ENCODE measurements around the gene FBXO45.
"Not testable (repeated sequence)": the region's sequence is repeated elsewhere in the genome, so short reads cannot be mapped to it uniquely, and the experiment has no call there.

Gene FBXO45

GRCh38 chr3:196547067-196547466 is 21.4 kb upstream of the FBXO45 start:
- H3K4me1 Mint-ChIP-seq (ENCODE audit: low read depth), result no peaks in the 10 kb centered on the region
- H3K27ac Mint-ChIP-seq, result no peak overlapping the region
- peaks cover 7% of the 10 kb centered on the region for H3K9me3 Mint-ChIP-seq
- no peaks in the 10 kb centered on the region for H3K27me3 Mint-ChIP-seq
- H3K4me3 Mint-ChIP-seq, result no peak overlapping the region
- peaks cover 3% of the 10 kb centered on the region for H3K36me3 Mint-ChIP-seq (ENCODE audit: low read depth)

DNA sequence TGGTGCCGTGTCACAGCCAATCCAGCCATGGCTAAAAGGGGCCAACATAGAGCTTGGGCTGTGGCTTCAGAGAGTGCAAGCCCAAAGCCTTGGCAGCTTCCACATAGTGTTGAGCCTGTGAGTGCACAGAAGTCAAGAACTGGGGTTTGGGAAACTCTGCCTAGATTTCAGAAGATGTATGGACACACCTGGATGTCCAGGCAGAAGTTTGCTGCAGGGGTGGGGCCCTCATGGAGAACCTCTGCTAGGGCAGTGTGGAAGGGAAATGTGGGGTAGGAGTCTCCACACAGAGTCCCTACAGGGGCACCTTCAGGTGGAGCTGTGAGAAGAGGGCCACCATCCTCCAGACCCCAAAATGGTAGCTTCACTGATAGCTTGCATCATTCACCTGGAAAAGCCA is 19.1 kb upstream of the FBXO45 start:
- not testable (repeated sequence) for H3K36me3 Mint-ChIP-seq (ENCODE audit: low read depth); H3K27me3 Mint-ChIP-seq; H3K9me3 Mint-ChIP-seq; H3K27ac Mint-ChIP-seq; H3K4me3 Mint-ChIP-seq; H3K4me1 Mint-ChIP-seq (ENCODE audit: low read depth)

GRCh38 chr3:196550172-196550571 is 18.3 kb upstream of the FBXO45 start:
- not testable (repeated sequence) for H3K27me3 Mint-ChIP-seq; H3K27ac Mint-ChIP-seq; H3K9me3 Mint-ChIP-seq; H3K4me3 Mint-ChIP-seq; H3K36me3 Mint-ChIP-seq (ENCODE audit: low read depth); H3K4me1 Mint-ChIP-seq (ENCODE audit: low read depth)

GRCh38 chr3:196552253-196552652 is 16.2 kb upstream of the FBXO45 start:
- peaks cover 4% of the 10 kb centered on the region for H3K4me1 Mint-ChIP-seq (ENCODE audit: low read depth)
- H3K27me3 Mint-ChIP-seq, result no peaks in the 10 kb centered on the region
- H3K9me3 Mint-ChIP-seq, result peaks cover 7% of the 10 kb centered on the region
- H3K36me3 Mint-ChIP-seq (ENCODE audit: low read depth), result peaks cover 12% of the 10 kb centered on the region
- H3K4me3 Mint-ChIP-seq, result no peak overlapping the region
- no peak overlapping the region for H3K27ac Mint-ChIP-seq

- Mint-ChIP-seq H3K9me3 (peaks cover 7% of the 10 kb centered on the region), H3K4me3 (no peak overlapping the region), H3K27me3 (no peaks in the 10 kb centered on the region), H3K27ac (no peak overlapping the region), H3K36me3 (ENCODE audit: low read depth) (peaks cover 12% of the 10 kb centered on the region), H3K4me1 (ENCODE audit: low read depth) (peaks cover 4% of the 10 kb centered on the region)
Measured at GRCh38 chr3:196553551-196553950, 14.9 kb upstream of the FBXO45 start.

DNA sequence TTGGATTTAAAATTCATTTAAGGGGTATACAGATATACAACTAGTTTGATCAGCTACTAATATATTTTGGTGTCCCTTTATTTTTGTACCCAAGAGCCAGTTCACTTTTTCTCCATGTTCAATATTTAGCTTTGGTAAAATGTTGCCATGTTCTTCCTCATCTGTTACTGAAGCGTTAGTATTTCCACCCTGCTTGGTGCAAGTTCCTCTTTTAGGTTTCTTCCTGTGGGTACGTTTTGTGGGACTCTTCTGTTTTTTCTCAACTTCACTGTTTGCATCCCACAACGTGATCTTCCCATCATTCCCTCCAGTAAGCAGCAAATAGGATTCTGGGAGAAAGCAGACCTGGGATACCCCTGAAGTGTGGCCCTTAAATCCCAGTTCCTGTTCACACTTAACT is 14.3 kb upstream of the FBXO45 start:
- Mint-ChIP-seq H3K9me3 (peaks cover 7% of the 10 kb centered on the region), H3K27me3 (no peaks in the 10 kb centered on the region), H3K27ac (no peak overlapping the region), H3K4me1 (ENCODE audit: low read depth) (peaks cover 4% of the 10 kb centered on the region), H3K4me3 (no peak overlapping the region), H3K36me3 (ENCODE audit: low read depth) (peaks cover 12% of the 10 kb centered on the region)

GRCh38 chr3:196555295-196555694 is 13.2 kb upstream of the FBXO45 start:
- H3K36me3 Mint-ChIP-seq (ENCODE audit: low read depth), result peaks cover 14% of the 10 kb centered on the region
- no peaks in the 10 kb centered on the region for H3K27me3 Mint-ChIP-seq
- H3K27ac Mint-ChIP-seq, result no peak overlapping the region
- H3K4me3 Mint-ChIP-seq, result no peak overlapping the region
- H3K9me3 Mint-ChIP-seq, result peaks cover 2% of the 10 kb centered on the region
- peaks cover 5% of the 10 kb centered on the region for H3K4me1 Mint-ChIP-seq (ENCODE audit: low read depth)

DNA sequence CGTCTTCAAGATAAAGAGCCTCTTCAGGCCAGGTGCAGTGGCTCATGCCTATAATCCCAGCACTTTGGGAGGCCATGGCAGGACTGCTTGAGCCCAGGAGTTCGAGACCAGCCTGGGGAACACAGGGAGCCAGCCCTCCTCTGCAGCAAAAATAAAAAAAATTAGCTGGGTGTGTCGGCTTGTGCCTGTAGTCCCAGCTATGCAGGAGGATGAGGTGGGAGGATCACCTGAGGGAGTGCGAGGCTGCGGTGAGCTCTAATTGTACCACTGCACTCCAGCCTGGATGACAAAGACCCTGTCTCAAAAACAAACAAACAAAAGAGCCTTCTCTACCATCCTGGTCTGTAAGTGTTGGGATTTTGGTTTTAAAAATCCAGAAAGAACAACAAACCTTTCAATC is 11.2 kb upstream of the FBXO45 start:
- Mint-ChIP-seq H3K9me3 (no peaks in the 10 kb centered on the region), H3K27ac (no peak overlapping the region), H3K4me3 (no peak overlapping the region), H3K27me3 (no peaks in the 10 kb centered on the region), H3K36me3 (ENCODE audit: low read depth) (peaks cover 21% of the 10 kb centered on the region), H3K4me1 (ENCODE audit: low read depth) (peaks cover 9% of the 10 kb centered on the region)

DNA sequence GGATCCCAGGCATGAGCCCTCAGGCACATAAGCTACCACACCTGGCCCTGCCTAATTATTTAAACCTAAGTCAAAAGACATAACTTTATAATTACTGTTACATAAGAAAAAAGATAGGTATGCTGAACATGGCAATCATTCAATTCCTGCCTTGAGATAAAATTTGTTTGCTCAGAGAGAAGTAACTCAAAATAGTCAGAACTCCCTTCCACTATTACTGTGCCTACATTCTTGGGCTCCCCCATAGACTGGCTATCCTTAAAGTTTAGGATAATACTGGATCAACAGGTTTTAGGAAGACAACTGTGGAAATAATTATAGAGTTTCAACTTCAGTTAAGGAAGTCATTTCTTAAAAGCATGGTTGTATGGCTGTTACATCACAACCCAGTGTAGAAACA is 10.0 kb upstream of the FBXO45 start:
- H3K27ac Mint-ChIP-seq, result no peak overlapping the region
- no peaks in the 10 kb centered on the region for H3K27me3 Mint-ChIP-seq
- no peaks in the 10 kb centered on the region for H3K9me3 Mint-ChIP-seq
- H3K4me3 Mint-ChIP-seq, result no peak overlapping the region
- peaks cover 15% of the 10 kb centered on the region for H3K4me1 Mint-ChIP-seq (ENCODE audit: low read depth)
- H3K36me3 Mint-ChIP-seq (ENCODE audit: low read depth), result peaks cover 21% of the 10 kb centered on the region

DNA sequence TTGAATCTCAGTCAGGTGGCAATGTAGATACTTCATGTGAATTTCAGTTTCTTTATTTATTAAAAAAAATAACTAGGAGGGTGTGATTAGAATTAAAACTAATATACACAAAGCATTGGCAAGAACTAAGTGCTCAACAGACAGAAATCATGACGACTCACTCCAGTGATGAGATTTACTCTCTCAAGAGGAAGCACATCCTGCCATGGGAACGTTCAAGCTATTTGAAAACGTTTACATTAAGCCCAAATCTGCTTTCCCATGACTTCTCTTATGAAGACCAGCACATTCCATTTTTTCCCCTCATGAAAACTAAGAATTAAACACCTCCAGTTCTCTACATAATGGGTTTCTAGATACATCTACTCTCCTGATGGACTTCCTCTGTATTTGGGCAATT is 8.6 kb upstream of the FBXO45 start:
- H3K4me3 Mint-ChIP-seq, result no peak overlapping the region
- H3K4me1 Mint-ChIP-seq (ENCODE audit: low read depth), result peaks cover 29% of the 10 kb centered on the region
- H3K36me3 Mint-ChIP-seq (ENCODE audit: low read depth), result peaks cover 20% of the 10 kb centered on the region
- no peak overlapping the region for H3K27ac Mint-ChIP-seq
- no peaks in the 10 kb centered on the region for H3K9me3 Mint-ChIP-seq
- no peaks in the 10 kb centered on the region for H3K27me3 Mint-ChIP-seq

DNA sequence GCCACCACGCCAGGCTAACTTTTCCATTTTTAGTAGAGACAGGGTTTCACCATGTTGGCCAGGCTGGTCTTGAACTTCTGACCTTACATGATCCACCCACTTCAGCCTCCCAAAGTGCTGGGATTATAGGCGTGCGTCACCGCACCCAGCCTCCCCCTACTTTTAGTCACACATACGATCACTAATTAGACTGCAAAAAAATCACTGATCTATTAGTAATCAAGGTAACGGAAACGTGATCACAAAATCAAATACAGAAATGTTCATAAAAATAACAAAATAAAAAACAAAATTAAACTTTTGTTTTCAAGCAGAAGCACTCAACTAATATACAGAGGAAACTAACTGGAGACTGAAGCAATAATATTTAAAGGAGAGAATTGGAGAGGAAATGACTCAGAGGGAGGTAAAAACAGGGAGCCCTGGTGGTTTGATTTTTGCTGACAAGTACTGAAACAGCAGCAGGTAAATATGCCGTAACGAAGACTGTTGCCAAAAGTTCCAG is 4.7 kb upstream of the FBXO45 start:
- H3K27me3 Mint-ChIP-seq, result no peaks in the 10 kb centered on the region

DNA sequence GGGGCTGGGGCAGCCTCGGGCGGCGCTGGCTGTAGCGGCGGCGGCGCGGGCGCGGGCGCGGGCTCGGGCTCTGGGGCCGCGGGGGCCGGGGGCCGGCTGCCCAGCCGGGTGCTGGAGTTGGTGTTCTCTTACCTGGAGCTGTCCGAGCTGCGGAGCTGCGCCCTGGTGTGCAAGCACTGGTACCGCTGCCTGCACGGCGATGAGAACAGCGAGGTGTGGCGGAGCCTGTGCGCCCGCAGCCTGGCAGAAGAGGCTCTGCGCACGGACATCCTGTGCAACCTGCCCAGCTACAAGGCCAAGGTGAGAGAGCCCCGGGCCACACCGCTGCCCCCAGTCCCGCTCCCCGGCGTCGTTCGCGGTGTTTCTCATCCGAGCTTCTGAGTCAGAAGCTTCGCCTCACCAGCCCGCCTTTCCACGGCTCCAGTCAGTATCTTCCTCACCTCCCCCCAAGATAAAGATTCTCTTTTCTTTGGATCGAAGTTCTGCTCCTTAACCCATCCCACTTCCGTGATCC is 600 bp downstream of the FBXO45 start:
- H3K4me1 Mint-ChIP-seq (ENCODE audit: low read depth), result peaks cover 44% of the 10 kb centered on the region
- H3K9me3 Mint-ChIP-seq, result no peaks in the 10 kb centered on the region
- H3K36me3 Mint-ChIP-seq (ENCODE audit: low read depth), result peaks cover 16% of the 10 kb centered on the region
- H3K27ac Mint-ChIP-seq, result peak overlapping the region; percentile 87
- peak overlapping the region; percentile 92 for H3K4me3 Mint-ChIP-seq
- no peaks in the 10 kb centered on the region for H3K27me3 Mint-ChIP-seq

More for the DNA sequence above, 4.7 kb upstream of the FBXO45 start:
- Mint-ChIP-seq H3K4me3 (no peak overlapping the region), H3K4me1 (ENCODE audit: low read depth) (peaks cover 48% of the 10 kb centered on the region), H3K9me3 (no peaks in the 10 kb centered on the region), H3K27ac (peak overlapping the region; percentile 50), H3K36me3 (ENCODE audit: low read depth) (peaks cover 19% of the 10 kb centered on the region)

GRCh38 chr3:196570332-196570731 is 1.9 kb downstream of the FBXO45 start:
- H3K36me3 Mint-ChIP-seq (ENCODE audit: low read depth), result peaks cover 15% of the 10 kb centered on the region
- H3K27ac Mint-ChIP-seq, H3K27me3 Mint-ChIP-seq, H3K9me3 Mint-ChIP-seq: not testable (repeated sequence)
- H3K4me1 Mint-ChIP-seq (ENCODE audit: low read depth), result peaks cover 38% of the 10 kb centered on the region
- H3K4me3 Mint-ChIP-seq, result peak overlapping the region; percentile 92

GRCh38 chr3:196572389-196572788 is 3.9 kb downstream of the FBXO45 start:
- Mint-ChIP-seq H3K4me1 (ENCODE audit: low read depth) (peaks cover 25% of the 10 kb centered on the region), H3K27me3 (no peaks in the 10 kb centered on the region), H3K9me3 (no peaks in the 10 kb centered on the region), H3K4me3 (no peak overlapping the region), H3K36me3 (ENCODE audit: low read depth) (peaks cover 15% of the 10 kb centered on the region), H3K27ac (no peak overlapping the region)

GRCh38 chr3:196585044-196585757 is 16.7 kb downstream of the FBXO45 start:
- Mint-ChIP-seq H3K27me3 (no peaks in the 10 kb centered on the region), H3K36me3 (ENCODE audit: low read depth) (peaks cover 54% of the 10 kb centered on the region), H3K4me1 (ENCODE audit: low read depth) (no peaks in the 10 kb centered on the region), H3K9me3 (no peaks in the 10 kb centered on the region), H3K4me3 (no peak overlapping the region), H3K27ac (no peak overlapping the region)

- H3K9me3 Mint-ChIP-seq, result no peaks in the 10 kb centered on the region
- no peak overlapping the region for H3K4me3 Mint-ChIP-seq
- H3K27ac Mint-ChIP-seq, result no peak overlapping the region
- H3K36me3 Mint-ChIP-seq (ENCODE audit: low read depth), result peaks cover 17% of the 10 kb centered on the region
- H3K27me3 Mint-ChIP-seq, result peaks cover 3% of the 10 kb centered on the region
- H3K4me1 Mint-ChIP-seq (ENCODE audit: low read depth), result no peaks in the 10 kb centered on the region
Measured at GRCh38 chr3:196590279-196590678, 21.8 kb downstream of the FBXO45 start.
